T-helper 1 cell treated with Interleukin-12 subunit alpha and Interleukin-12 subunit beta and Interleukin-4 antibody, amounts not matched to agents 30 ng/mL and 1 ng/mL, for 36 hours (primary cell): ENCODE measurements around the gene NUMB. TPM values are rescaled to one million over a fixed set of nuclear protein-coding genes. Genes with fewer than 3 reads are reported as not detected.

Experiments
- intact Hi-C: fragments of 100-400 bp; cut with micrococcal nuclease; formaldehyde crosslinking; loops from one replicate; pipeline ENCODE4 v1.15.1; 2024
- total RNA-seq: library from RNA; stranded (reverse); gene quantifications from 2 replicates; pipeline ENCODE4 v1.2.3, GENCODE V29; 2022

The NUMB gene
- total RNA-seq = 49.9 and 61.6 TPM in 2 replicates

DNA sequence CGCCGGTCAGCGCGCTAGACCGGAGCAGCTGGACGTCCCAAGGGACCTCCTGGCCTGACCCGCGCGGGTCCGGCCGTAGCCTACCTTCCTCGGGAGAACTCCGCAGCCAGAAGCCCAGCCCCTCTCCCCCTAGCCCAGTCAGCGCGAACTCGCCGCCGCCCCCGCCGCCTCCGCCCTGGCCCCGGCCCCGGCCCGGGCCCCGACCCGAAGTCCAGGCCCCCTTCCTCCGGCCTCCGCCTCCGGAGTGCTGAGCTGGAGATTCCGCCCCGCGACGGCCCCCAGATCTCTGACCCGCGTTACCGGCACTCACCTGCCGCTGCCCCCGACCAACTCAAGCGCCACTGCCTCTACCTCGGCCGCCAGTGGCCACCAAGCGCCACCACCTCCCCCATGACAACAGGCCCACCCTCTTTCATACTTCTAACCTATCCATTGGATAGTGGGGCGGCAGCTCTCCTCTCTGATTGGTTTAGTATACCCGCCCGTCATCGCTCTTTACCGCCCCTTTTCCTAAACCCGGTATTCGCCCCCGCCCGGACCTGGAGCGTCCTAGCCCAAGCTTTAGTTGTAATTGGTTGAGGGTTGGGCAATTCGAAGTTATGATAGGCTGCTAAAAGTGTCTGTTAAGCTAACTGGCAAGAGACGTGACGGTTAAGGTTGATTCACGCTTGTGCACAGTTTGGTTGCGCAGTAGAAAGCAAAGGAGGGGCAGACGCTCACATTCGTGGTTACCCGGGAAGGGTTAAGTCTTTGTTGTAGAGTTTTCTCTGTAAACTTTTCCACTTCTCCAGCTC is at the start of gene NUMB:
NUMB (minus strand) TSS at position 364 of the 794 bp plus-strand sequence. CDS start 102,795 bp downstream, outside the sequence.
- intact Hi-C loops = loop anchor here (1.0 to 5.0 kb wide), 12 partner anchors 14 to 1035 kb away; partner anchors contain the start of genes ALDH6A1, DNAL1, ISCA2 and LIN52

DNA sequence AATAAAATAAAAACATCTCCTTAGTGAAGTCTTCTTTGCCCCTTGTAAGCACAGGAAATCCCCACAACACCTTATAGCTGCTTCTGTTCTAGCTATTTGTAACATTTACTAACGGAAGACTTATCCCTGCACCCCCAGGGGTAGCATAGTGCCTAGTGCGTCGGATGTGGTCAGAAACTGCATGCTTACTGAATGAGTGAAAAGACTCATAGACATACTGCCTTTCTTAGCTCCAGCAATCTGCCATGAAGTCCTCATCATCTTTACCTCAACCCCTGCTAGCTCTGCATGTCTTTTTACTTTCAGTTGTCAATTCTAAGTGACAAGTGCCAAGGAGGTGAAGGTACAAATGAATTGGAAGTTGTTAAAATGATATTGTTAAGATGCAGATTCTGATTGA is 45.3 kb upstream of the NUMB start:
- intact Hi-C loops = no loop called here

DNA sequence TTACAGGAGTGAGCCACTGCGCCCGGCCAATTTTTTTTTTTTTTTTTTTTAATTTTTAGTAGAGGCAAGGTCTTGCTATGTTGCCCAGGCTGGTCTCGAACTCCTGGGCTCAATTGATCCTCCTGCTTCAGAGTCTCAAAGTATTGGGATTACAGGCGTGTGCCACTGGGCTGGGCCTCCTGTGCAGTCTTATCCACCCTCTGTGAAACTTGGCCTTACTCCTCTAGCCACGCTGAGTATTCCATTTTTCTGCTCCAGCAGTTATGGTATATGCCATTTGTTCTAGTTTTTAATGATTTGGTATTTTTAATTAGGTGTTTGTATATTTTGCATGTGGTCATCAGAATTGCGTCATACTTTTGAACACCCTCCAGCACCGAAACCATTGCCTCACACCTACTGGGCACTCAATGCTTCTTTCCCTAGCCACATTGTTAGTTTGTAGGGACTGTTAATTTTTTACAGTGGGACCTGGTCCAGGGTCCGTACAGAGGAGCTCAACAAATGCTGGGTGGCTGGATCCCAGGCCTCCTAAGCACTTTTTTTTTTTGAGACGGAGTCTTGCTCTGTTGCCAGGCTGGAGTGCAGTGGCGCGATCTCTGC is 43.8 kb upstream of the NUMB start:
- intact Hi-C loops = no loop called here

DNA sequence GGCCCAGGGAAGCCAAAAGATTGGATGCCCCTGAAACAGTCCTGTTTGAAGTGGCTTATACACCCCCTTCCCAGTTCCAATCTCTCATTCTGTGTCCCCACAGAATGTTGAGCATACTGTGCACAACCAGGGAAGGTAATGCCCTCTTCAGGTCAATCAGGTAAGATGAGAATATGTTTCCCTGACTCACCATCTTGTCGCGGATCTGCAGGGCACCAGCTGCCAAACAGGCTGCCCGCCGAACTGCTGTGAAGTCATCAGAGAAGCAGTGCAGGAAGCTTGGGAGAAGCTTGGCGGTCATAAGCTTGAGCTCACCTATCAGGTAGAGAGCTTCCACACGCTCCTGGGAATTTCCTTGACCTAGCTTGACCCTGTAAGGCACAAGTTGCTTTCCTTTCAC is 42.0 kb upstream of the NUMB start:
- intact Hi-C loops = no loop called here

DNA sequence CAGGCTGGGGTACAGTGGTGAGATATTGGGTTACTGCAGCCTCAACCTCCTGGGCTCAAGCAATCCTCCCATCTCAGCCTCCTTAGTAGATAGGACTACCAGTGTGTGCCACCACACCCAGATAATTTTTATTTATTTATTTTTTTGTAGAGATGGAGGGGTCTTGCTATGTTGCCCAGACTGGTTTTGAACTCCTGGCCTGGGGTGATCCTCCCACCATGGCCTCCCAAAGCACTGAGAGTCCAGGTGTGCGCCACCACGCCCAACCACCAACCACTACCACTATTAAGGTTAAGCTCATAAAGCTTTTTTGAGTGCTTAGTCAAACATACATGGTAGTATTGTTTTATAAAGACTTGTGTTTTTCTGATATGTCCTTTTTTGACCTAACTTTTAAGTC is 36.2 kb upstream of the NUMB start:
- intact Hi-C loops = no loop called here

DNA sequence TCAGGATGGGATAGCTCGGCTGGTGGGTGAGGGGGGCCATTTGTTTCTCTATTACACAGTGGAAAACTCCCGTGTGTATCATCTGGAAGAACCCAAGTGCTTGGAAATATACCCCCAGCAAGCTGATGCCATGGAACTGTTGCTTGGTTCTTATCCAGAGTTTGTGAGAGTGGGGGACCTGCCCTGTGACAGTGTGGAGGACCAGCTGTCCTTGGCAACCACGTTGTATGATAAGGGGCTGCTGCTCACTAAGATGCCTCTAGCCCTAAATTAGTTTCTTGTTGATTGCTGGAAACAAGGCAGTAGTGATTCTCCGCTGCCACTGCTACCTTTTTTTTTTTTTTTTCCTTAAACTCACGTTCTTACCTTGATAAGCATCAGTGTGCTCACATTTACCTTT is 34.3 kb upstream of the NUMB start:
- intact Hi-C loops = no loop called here

DNA sequence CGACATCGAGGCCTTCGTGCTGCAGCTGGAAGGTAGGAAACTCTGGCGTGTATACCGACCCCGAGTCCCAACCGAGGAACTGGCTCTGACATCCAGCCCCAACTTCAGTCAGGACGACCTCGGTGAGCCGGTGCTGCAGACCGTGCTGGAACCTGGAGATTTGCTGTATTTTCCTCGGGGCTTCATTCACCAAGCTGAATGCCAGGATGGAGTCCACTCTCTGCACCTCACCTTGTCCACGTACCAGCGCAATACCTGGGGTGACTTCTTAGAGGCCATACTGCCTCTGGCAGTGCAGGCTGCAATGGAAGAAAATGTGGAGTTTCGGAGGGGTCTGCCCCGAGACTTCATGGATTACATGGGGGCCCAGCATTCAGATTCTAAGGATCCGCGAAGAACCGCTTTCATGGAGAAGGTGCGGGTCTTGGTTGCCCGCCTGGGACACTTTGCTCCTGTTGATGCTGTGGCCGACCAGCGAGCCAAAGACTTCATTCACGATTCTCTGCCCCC is 33.8 kb upstream of the NUMB start:
- intact Hi-C loops = no loop called here

DNA sequence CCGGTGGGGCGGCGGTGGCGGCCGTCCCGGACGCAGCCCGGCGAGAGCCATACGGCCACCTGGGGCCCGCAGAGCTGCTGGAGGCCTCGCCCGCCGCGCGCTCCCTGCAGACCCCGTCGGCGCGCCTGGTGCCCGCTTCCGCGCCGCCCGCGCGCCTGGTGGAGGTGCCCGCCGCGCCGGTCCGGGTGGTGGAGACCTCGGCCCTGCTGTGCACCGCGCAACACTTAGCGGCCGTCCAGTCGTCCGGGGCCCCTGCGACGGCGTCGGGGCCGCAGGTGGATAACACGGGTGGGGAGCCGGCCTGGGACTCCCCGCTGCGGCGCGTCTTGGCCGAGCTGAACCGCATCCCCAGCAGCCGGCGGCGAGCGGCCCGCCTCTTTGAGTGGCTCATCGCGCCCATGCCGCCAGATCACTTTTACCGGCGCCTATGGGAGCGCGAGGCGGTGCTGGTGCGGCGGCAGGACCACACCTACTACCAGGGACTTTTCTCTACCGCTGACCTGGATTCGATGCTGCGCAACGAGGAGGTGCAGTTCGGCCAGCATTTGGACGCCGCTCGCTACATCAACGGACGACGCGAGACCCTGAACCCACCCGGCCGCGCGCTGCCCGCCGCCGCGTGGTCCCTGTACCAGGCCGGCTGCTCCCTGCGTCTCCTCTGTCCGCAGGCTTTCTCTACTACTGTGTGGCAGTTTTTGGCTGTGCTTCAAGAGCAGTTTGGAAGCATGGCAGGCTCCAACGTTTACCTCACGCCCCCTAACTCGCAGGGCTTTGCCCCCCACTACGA is 33.1 kb upstream of the NUMB start:
- intact Hi-C loops = loop anchor here (1.0 to 2.0 kb wide), 7 partner anchors 78 to 527 kb away; partner anchors contain the start of genes ACOT2, COQ6, FAM161B and PSEN1

DNA sequence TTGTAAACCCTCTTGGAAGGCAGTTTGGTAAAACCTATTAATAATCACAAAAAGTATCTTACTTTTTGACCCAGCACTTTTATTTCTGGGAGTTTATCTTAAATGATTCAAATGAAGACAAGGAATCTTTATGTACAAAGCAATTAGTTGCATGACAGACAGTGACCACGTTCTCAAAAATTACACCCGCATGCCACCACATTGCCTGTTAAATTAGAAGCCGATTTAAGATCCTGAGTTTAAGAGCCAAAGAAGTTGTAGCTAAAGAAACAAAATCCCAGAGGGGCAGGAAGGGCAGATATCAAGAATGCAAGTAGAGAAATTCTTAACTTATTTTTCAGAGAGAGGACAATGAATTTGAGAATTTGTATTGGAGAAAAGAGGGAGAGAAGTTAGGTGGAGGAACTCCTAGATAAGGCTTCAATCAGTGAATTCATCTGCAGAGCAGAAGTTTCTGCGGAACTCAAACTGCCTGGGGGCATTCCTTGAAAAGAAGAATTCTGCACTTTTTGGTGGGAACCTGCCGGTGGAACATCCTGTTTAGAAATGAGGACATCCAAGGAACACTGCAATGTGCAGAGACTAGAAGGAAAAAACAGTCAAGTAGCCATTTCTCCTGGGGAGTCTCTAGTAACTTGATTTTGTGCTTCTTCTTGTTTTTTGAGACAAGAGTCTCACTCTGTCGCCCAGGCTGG is 31.3 kb upstream of the NUMB start:
- intact Hi-C loops = loop anchor here (1.0 to 2.0 kb wide), 9 partner anchors 31 to 595 kb away; partner anchors contain the start of genes ALDH6A1, COQ6, DCAF4 and DNAL1

DNA sequence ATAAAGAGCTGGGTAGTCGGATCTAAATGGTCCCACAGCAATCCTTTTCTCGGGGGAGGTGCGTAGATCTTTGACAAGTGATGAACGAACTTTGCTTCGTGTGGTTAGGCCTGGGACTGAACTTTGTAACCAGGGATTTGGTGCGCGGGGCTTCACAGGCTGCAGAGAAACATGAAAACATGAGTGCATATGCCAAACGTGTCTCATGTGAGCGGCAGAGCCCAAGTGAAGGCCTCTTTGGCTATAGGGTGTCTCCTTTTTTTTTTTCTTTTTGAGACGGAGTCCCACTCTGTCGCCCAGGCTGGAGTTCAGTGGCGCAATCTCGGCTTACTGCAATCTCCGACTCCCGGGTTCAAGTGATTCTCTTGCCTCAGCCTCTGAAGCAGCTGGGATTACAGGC is 20.3 kb upstream of the NUMB start:
- intact Hi-C loops = no loop called here

DNA sequence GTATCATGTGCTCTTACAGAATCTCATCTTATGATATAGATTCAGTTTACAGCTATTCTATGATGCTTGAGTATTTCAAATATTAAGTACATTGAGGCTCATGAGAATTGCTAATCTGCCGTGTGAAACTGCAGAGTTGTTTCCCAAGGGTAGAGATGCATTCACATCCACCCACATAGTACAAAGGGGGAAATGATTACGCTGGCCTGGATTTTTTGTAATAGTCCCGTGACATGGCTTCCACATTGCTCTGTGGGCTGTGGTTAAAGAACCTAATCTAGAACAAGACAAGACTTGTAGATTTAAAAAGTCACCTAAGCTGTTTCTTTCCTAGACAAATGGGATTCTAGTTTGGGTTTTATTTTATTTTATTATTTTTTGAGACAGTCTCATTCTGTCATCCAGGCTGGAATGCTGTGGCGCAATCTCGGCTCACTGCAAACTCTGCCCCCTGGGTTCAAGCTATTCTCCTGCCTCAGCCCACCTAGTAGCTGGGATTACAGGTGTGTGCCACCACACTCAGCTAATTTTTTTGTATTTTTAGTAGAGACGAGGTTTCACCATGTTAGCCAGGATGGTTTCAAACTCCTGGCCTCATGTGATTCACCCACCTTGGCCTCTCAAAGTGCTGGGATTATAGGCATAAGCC is 19.4 kb upstream of the NUMB start:
- intact Hi-C loops = no loop called here

DNA sequence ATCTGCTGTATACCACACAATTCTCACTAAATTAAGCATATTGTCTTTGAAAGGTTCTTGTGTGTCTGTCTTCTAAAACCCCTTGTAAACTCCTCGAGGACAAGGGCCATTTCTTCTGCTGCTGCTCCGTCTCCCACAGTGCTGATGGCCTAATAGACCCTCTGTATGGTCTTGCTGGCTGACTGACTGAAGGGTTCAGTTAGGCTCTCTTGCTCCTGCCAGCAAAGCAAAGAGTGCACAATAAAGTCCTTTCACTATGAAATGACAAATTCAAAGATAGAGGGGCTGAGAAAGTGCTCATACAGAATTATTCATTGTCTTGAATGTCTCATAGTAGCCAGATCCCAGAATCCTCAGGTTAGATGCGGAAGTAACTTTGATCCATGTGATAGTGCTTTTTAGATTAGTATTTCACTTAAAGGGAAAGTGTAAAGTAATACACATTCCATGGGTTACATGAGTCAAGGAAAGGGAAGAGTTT is 18.1 kb upstream of the NUMB start:
- intact Hi-C loops = no loop called here

DNA sequence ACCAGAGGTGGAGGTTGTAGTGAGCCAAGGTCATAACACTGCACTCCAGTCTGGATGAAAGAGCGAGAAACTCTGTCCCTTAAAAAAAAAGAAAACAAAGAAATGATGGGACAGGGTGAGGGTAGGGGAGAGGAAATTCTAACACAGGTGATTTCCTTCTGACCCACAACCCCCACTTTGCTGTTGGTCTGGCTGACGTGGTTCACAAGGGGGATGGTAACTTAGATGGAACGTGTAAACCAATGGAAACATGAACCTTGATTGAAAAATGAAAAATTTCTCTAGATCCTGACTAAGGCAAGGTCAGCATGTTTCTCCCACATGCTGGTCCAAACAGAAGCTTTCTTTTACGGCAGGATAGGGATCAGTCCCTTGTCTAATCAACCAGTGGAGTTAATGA is 16.6 kb upstream of the NUMB start:
- intact Hi-C loops = loop anchor here (5.0 kb wide), 2 partner anchors 243 to 568 kb away; no protein-coding TSS in a partner anchor

DNA sequence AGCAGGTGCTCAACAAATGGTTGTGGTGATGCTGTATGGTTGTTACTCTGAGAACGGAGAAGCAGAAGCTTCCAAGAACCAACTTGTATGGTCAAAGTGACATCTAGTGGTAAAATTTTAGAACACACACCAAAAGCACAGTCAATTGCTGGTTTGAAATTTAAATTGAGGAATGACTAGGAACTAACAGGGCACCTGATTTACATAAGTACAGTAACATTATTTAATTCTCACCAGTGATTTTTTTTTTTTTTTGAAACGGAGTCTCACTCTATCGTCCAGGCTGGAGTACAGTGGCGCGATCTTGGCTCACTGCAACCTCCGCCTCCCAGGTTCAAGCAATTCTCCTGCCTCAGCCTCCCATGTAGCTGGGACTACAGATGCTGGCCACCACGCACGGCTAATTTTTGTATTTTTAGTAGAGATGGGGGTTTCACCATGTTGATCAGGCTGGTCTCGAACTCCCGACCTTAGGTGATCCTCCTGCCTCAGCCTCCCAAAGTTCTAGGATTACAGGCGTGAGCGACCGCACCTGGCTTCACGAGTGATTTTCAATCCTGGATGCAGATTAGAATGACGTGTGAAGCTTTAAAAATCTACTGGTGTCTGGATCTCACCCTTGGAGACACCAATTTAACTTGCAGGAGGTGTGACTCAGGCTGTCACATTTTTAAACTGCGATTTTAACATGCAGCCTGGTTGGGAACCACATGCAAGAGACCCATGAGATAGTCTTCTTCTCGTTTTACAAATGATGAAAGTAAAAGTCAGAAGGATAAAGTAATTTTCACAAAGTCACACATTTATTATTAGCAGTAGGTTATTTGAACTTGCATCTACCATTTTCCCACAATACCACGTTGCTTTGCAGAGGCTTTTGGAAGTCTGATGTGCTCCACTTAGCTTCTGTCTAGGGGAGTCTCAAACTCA is 14.1 kb upstream of the NUMB start:
- intact Hi-C loops = loop anchor here (1.0 to 5.0 kb wide), 8 partner anchors 14 to 955 kb away; partner anchors contain the start of genes NUMB and PSEN1

DNA sequence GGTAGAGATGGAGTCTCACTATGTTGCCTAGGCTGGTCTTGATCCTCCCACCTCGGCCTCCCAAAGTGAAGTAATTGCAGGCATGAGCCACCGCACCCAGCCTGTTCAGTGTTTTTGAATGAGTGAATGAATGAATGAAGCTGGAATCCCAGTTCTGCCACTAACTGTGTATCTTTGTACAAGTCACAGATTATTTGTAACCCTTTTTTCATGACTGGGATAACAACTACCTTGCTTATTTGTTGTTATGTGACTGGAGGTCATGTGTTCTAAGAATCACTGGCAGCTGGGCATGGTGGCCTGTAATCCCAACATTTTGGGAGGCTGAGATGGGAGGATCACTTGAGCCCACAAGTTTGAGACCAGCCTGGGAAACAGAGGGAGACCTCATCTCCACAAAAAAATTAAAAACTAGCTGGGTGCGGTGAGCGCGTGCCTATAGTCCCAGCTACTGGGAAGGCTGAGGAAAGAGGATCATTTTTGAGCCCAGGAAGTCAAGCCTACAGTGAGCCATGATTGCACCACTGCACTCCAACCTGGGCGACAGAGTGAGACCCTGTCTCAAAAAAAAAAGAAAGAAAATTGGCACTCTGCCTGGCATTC is 13.3 kb upstream of the NUMB start:
- intact Hi-C loops = loop anchor here (1.0 to 5.0 kb wide), 8 partner anchors 13 to 954 kb away; partner anchors contain the start of genes NUMB and PSEN1

DNA sequence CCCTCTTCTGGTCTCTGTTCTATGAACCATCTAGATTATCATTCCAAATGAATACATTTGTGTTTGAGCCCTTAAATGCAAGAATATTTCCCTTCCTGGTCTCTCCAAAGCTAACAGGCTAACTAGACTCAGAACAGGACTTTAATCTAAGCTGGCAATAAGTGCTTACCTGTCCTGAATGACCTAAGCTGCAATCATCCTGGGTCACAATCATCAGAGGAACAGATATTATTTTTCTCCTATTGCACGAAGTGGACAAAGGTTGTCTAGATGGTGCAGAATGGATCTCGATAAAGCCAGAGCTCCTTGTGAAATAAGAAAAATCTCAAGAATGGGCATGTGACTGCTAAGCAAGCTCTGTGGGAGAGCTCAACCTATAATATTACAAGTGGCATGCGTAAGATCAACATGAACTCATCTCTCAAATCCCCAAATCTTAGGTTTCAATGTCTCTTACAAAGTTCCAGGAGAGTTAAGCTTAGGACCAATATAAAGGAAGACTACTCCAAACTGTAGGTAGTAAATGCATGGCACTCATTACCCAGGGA is 10.6 kb upstream of the NUMB start:
- intact Hi-C loops = no loop called here

DNA sequence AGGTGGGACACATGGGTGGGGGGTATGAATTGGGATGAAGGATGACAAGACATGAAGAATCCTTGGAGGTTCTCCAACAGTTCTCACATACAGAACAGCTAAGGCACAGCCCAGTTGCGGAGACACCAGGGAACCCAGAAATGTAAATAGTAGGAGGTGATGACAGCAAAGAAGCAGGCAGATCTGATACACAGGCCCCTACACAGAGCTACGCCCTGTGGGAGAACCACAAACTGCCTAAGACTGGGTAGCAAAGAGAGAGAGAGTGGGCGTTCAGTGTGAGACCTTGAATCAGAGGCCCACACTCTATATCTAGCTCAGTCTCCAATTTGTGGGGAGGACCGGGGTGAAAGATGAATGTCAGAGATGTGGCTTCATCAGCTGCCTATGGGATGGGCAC is 9.5 kb upstream of the NUMB start:
- intact Hi-C loops = no loop called here

DNA sequence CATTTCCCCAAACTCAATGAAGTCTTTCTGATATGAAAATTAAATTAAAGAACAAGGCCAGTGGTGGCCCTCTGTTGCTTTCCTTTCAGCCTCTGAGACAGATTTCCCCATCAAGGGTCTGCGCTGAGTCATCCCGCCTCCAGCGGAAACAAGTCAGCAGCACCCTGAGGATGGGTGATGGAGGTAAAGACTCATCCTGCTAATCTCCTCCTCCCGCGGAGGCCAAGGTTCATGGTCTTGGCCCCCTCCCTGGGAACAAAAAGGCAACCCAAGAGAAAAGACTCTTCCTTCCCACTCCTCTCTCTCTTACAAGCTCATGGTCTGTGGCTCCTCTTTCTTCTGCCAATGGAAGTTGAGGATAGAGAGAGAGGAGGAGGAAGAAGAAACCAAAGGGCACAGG is 9.0 kb upstream of the NUMB start:
- intact Hi-C loops = no loop called here
